CD4-positive, CD25-positive, alpha-beta regulatory T cell (primary cell): ENCODE measurements around the gene EEA1. TPM values are rescaled to one million over a fixed set of nuclear protein-coding genes. Genes with fewer than 3 reads are reported as not detected.

Source experiments
- ATAC-seq, 2 donors: fragments of 150-1000 bp; cut with Tn5 transposase; one replicate each; pipeline ENCODE4 v1.10.0; 2021; ENCODE audit warnings: low read depth in 2 of 2, moderate number of reproducible peaks in 2 of 2, moderate library complexity in 1 of 2
- DNase-seq, 3 donors: peaks; one replicate each; pipeline versions ENCODE4 v3.0.0 to v3.0.0-alpha.2; 2012 to 2022; ENCODE audit warnings: mixed read lengths in 1 of 3
- H3K27ac ChIP-seq: one replicate; pipeline ENCODE4 v1.7.0; 2013; ENCODE audit warnings: mild to moderate bottlenecking, low read length; ENCODE audit not compliant: insufficient read depth, poor library complexity, severe bottlenecking
- H3K27me3 ChIP-seq: one replicate; pipeline ENCODE4 v1.7.0; 2013; ENCODE audit warnings: low read length; ENCODE audit not compliant: control insufficient read depth, insufficient read depth
- H3K36me3 ChIP-seq: one replicate; pipeline ENCODE4 v1.7.0; 2013; ENCODE audit warnings: mild to moderate bottlenecking, low read length, moderate library complexity; ENCODE audit not compliant: control insufficient read depth, insufficient read depth
- H3K4me1 ChIP-seq: 2 replicates; pipeline ENCODE4 v1.7.0; 2013; ENCODE audit warnings: mild to moderate bottlenecking, low read length; ENCODE audit not compliant: insufficient read depth, control insufficient read depth, poor library complexity, severe bottlenecking
- H3K4me3 ChIP-seq: one replicate; pipeline ENCODE4 v1.7.0; 2013; ENCODE audit warnings: low read depth, mild to moderate bottlenecking, low read length, moderate library complexity
- H3K9me3 ChIP-seq, 2 experiments: 1 replicate in 1 of 2; 2 replicates in 1 of 2; pipeline ENCODE4 v1.7.0; 2013; ENCODE audit warnings: low read length in 2 of 2, mild to moderate bottlenecking in 1 of 2, moderate library complexity in 1 of 2; ENCODE audit not compliant: control insufficient read depth in 2 of 2
- H3K27ac Mint-ChIP-seq, 3 donors: one replicate each; pipeline ENCODE4 v1.8.0; 2020 to 2022; ENCODE audit warnings: mild to moderate bottlenecking in 3 of 3, mixed read lengths in 3 of 3, moderate library complexity in 2 of 3
- H3K27me3 Mint-ChIP-seq: one replicate; pipeline ENCODE4 v1.8.0; 2022; ENCODE audit warnings: mild to moderate bottlenecking, mixed read lengths
- H3K36me3 Mint-ChIP-seq: one replicate; pipeline ENCODE4 v1.8.0; 2020; ENCODE audit warnings: mixed read lengths
- H3K4me1 Mint-ChIP-seq, 4 donors: one replicate each; pipeline ENCODE4 v1.8.0; 2020 to 2022; ENCODE audit warnings: mixed read lengths in 4 of 4, mild to moderate bottlenecking in 1 of 4
- H3K4me3 Mint-ChIP-seq, 4 donors: one replicate each; pipeline ENCODE4 v1.8.0; 2020 to 2022; ENCODE audit warnings: mild to moderate bottlenecking in 4 of 4, mixed read lengths in 4 of 4, moderate library complexity in 3 of 4
- H3K9me3 Mint-ChIP-seq, 7 donors: one replicate each; pipeline ENCODE4 v1.8.0; 2020 to 2022; ENCODE audit warnings: mixed read lengths in 7 of 7, mild to moderate bottlenecking in 3 of 7, moderate library complexity in 2 of 7
- polyA plus RNA-seq, 4 donors: library from polyadenylated mRNA; unstranded; fragments of 300-500 nt; fragmentation: Illumina TruSeq; gene quantifications; one replicate each; pipeline ENCODE4 v1.2.3, GENCODE V29; 2021
- total RNA-seq: library from RNA; stranded (reverse); gene quantifications from one replicate; pipeline ENCODE4 v1.2.3, GENCODE V29; 2022

EEA1 gene
- total and polyA plus RNA-seq, 5 donors from 2014 or later, result 5.8 to 11.8 (median 6.8) TPM

- Mint-ChIP-seq H3K36me3 (peaks cover 36% of the 10 kb centered on the region), H3K4me3 (no peak overlapping the region), H3K4me1 (peaks cover 8 to 13% (median 9%) of the 10 kb centered on the region in 4 donors), H3K27me3 (no peaks in the 10 kb centered on the region), H3K9me3 (peaks cover 0 to 4% (median 0%) of the 10 kb centered on the region in 7 donors), H3K27ac (peak overlapping the region in 1 of 3 donors; percentile 55)
- ATAC-seq (no peak), DNase-seq (no peak)
- no peak overlapping the region for H3K27ac ChIP-seq
- H3K4me1 ChIP-seq, result no peaks in the 10 kb centered on the region
- H3K9me3 ChIP-seq, result no peaks in the 10 kb centered on the region
- peaks cover 11% of the 10 kb centered on the region for H3K36me3 ChIP-seq
- H3K4me3 ChIP-seq, result no peak overlapping the region
- no peaks in the 10 kb centered on the region for H3K27me3 ChIP-seq
Measured at GRCh38 chr12:92860521-92860920, 68.6 kb downstream of the EEA1 start.

GRCh38 chr12:92859650-92860386 is 69.3 kb downstream of the EEA1 start:
- H3K4me3 Mint-ChIP-seq, result no peak overlapping the region
- Histone ChIP-seq H3K27me3 (no peaks in the 10 kb centered on the region), H3K27ac (no peak overlapping the region), H3K4me1 (no peaks in the 10 kb centered on the region), H3K36me3 (peaks cover 11% of the 10 kb centered on the region), H3K4me3 (no peak overlapping the region), H3K9me3 (no peaks in the 10 kb centered on the region)
- H3K4me1 Mint-ChIP-seq, result peaks cover 8 to 10% (median 9%) of the 10 kb centered on the region in 4 donors
- peak overlapping the region in 1 of 3 donors; percentile 0 for H3K27ac Mint-ChIP-seq
- no peak for DNase-seq
- no peak for ATAC-seq
- no peaks in the 10 kb centered on the region for H3K27me3 Mint-ChIP-seq
- peaks cover 0 to 4% (median 0%) of the 10 kb centered on the region in 7 donors for H3K9me3 Mint-ChIP-seq
- H3K36me3 Mint-ChIP-seq, result peaks cover 37% of the 10 kb centered on the region

GRCh38 chr12:92857818-92858217 is 71.3 kb downstream of the EEA1 start:
- Histone ChIP-seq H3K4me1 (no peaks in the 10 kb centered on the region), H3K9me3 (no peaks in the 10 kb centered on the region), H3K4me3 (no peak overlapping the region), H3K36me3 (peaks cover 9% of the 10 kb centered on the region), H3K27ac (no peak overlapping the region), H3K27me3 (no peaks in the 10 kb centered on the region)
- H3K36me3 Mint-ChIP-seq, result peaks cover 35% of the 10 kb centered on the region
- no peaks in the 10 kb centered on the region for H3K27me3 Mint-ChIP-seq
- H3K4me1 Mint-ChIP-seq, result peaks cover under 1 to 10% (median 7%) of the 10 kb centered on the region in 4 donors
- peaks cover 0 to 4% (median 0%) of the 10 kb centered on the region in 7 donors for H3K9me3 Mint-ChIP-seq
- ATAC-seq (no peak), DNase-seq (no peak)
- peak overlapping the region in 1 of 4 donors; percentile 8 for H3K4me3 Mint-ChIP-seq
- H3K27ac Mint-ChIP-seq, result no peak overlapping the region

- DNase-seq, result no peak
- Mint-ChIP-seq H3K27ac (no peak overlapping the region), H3K4me1 (peaks cover 0 to 7% (median 5%) of the 10 kb centered on the region in 4 donors), H3K9me3 (peaks cover 0 to 4% (median 0%) of the 10 kb centered on the region in 7 donors), H3K36me3 (peaks cover 40% of the 10 kb centered on the region), H3K4me3 (no peak overlapping the region), H3K27me3 (no peaks in the 10 kb centered on the region)
- H3K4me1 ChIP-seq, result no peaks in the 10 kb centered on the region
- H3K36me3 ChIP-seq, result peaks cover 24% of the 10 kb centered on the region
- H3K9me3 ChIP-seq, result no peaks in the 10 kb centered on the region
- no peak for ATAC-seq
- no peak overlapping the region for H3K4me3 ChIP-seq
- no peak overlapping the region for H3K27ac ChIP-seq
- H3K27me3 ChIP-seq, result no peaks in the 10 kb centered on the region
Measured at GRCh38 chr12:92854344-92854743, 74.8 kb downstream of the EEA1 start.

- no peak for DNase-seq
- Histone ChIP-seq H3K9me3 (no peaks in the 10 kb centered on the region), H3K27me3 (no peaks in the 10 kb centered on the region), H3K36me3 (peaks cover 15% of the 10 kb centered on the region), H3K27ac (no peak overlapping the region), H3K4me3 (no peak overlapping the region), H3K4me1 (no peaks in the 10 kb centered on the region)
- Mint-ChIP-seq H3K27ac (no peak overlapping the region), H3K9me3 (no peaks in the 10 kb centered on the region), H3K4me3 (no peak overlapping the region), H3K36me3 (peaks cover 14% of the 10 kb centered on the region), H3K27me3 (no peaks in the 10 kb centered on the region), H3K4me1 (peaks cover 0 to 7% (median 1%) of the 10 kb centered on the region in 4 donors)
- ATAC-seq, result no peak
Measured at GRCh38 chr12:92848740-92849139, 80.4 kb downstream of the EEA1 start.

GRCh38 chr12:92847368-92847767 is 81.7 kb downstream of the EEA1 start:
- no peak overlapping the region for H3K4me3 ChIP-seq
- peaks cover 15% of the 10 kb centered on the region for H3K36me3 ChIP-seq
- no peak overlapping the region for H3K27ac ChIP-seq
- Mint-ChIP-seq H3K9me3 (no peaks in the 10 kb centered on the region), H3K4me3 (no peak overlapping the region), H3K36me3 (peaks cover 14% of the 10 kb centered on the region), H3K4me1 (peaks cover 0 to 7% (median 0%) of the 10 kb centered on the region in 4 donors), H3K27me3 (no peaks in the 10 kb centered on the region), H3K27ac (no peak overlapping the region)
- no peaks in the 10 kb centered on the region for H3K4me1 ChIP-seq
- ATAC-seq (no peak), DNase-seq (no peak)
- no peaks in the 10 kb centered on the region for H3K9me3 ChIP-seq
- H3K27me3 ChIP-seq, result no peaks in the 10 kb centered on the region

GRCh38 chr12:92845329-92845728 is 83.8 kb downstream of the EEA1 start:
- Histone ChIP-seq H3K4me1 (no peaks in the 10 kb centered on the region), H3K9me3 (no peaks in the 10 kb centered on the region), H3K27me3 (no peaks in the 10 kb centered on the region), H3K27ac (no peak overlapping the region), H3K36me3 (peaks cover 16% of the 10 kb centered on the region), H3K4me3 (no peak overlapping the region)
- Mint-ChIP-seq H3K4me1 (no peaks in the 10 kb centered on the region), H3K27me3 (no peaks in the 10 kb centered on the region), H3K36me3 (peaks cover 15% of the 10 kb centered on the region), H3K4me3 (no peak overlapping the region), H3K27ac (no peak overlapping the region), H3K9me3 (no peaks in the 10 kb centered on the region)
- DNase-seq, result no peak
- no peak for ATAC-seq
